GM19395 (cell line): ENCODE results near the gene ST6GALNAC6.
"Not testable (repeated sequence)": the region's sequence is repeated elsewhere in the genome, so short reads cannot be mapped to it uniquely, and the experiment has no call there.

Experiments
- ATAC-seq: cut with Tn5 transposase; IDR thresholded peaks from one replicate; pipeline ENCODE4 v1.9.1; 2021; ENCODE audit warnings: mild to moderate bottlenecking, moderate library complexity; ENCODE audit not compliant: unreplicated experiment

Gene ST6GALNAC6

DNA sequence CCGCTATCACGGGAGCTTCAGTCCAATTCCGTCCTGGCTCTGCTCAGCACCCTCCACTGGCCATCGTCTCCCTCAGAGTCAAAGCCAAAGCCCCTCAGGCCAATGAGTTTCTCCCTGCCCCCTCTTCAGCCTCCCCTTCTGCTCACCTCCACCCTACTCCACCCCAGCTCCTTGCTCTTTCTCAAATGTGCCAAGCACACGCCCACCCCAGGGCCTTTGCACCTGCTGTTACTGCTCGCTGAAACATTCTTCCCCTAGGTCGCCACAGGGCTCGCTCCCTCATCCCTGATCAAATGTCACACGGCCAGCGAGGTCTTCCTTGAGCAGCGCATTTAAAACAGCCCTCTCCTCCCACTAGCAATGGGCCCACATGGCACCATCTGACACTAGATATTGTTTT lies 38.6 kb downstream of the ST6GALNAC6 start:
- ATAC-seq = no peak

DNA sequence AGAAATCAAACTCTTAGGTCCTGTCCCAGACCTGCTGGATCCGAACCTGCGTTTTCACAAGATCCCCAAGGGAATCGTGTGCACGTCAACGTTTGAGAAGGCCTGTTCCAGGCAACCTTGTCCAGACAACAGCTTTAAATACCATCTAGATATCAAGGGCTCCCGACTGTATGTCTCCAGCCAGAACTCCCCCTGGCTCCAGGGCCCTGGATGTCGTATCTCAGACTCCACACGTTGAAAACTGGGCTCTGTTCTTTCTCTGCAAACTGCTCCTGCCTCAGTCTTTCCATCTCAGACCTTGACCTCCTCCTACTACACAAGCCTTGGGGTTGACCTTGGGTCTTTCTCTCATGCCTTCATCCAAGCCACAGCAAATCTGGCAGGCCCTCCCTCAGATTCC lies 39.1 kb downstream of the ST6GALNAC6 start:
- no peak for ATAC-seq

DNA sequence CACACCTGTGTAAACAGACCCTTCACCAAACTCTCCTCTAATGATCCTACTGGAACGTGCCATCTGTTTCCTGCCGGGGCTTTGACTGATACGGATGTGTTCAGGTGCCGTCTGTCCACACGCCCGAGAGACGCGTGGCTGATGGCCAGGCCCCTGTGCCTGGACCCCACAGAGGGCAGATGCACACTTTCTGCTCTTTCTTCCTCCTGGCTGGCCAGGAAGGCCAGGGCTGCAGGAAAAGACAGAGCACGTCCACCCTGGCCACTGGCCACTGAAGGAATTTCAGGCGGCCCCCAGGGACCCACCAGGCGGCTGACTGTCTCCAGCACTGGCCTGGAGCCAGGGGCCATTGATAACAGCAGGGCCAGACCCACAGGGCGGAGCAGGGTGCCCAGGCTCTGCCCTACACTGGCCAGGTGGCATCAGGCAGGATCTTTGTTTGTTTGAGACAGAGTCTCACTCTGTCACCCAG lies 41.3 kb downstream of the ST6GALNAC6 start:
- ATAC-seq = no peak

DNA sequence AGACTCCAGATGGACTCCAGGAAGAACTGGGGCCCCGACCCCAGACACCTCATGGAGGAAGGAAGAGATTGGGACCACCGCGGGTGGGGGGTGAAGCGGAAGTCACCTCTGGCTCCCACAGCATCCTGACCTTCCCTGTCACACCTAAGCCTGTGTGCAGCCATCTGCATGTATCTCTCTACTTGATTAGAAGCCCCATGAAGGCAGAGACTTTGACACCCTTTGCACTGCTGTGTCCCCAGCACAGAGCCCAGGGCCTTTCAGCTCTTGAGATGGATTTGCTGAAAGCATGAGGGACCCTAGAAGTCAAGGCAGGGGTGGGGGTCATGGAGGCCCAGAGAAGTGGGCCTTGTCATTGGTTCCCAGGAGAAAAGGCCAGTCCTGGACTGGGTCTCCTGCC lies 42.1 kb downstream of the ST6GALNAC6 start:
- ATAC-seq = no peak

DNA sequence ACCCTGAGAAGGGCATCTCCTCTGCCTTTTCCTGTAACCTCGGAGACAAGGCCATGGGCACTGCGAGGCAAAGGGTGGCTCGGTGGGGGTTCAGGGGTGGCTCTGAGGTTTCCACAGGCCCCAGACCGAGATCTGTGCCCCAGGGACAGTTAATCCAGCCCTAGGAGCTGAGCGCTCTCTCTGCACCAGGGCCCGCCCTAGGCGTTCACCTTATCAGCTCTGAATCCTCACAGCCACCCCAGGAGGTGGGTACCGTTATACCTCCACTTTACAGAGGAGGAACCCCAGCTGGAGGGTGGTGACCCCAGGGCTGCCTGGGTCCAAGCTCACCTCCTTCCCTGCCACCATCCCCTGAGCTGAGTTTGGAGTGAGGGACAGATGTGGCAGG lies 42.7 kb downstream of the ST6GALNAC6 start:
- ATAC-seq = no peak

DNA sequence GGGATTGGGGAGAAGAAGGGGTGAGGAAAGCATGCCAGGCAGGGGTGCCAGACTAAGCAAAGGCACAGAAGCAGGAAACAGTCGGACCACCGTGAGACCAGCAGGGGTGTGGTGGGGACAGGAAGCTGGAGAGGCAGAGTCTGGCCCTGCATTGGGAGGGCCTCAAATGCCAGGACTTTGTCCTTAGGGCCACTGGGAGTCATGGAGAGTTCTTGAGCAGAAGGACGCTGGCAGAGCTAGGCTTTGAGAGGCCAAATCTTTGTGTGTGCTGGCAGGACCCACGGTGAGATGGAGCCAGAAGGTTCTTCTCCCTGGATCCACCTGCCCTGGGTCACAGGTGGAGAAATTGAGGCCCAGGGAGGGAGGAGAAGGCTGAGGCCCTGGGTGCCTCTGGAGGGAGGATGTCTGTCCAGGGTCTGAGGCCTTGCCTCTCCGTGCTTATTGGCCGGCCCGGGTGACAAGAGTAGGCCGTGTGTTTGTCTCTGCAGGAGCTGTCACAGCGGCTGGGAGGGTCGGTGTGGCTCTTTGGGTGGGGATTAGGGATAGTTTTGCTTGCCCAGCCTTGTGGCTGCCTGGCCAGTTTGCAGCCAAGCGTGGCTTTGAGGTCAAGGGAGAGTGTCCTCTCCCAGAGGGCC lies 43.2 kb downstream of the ST6GALNAC6 start:
- no peak for ATAC-seq

DNA sequence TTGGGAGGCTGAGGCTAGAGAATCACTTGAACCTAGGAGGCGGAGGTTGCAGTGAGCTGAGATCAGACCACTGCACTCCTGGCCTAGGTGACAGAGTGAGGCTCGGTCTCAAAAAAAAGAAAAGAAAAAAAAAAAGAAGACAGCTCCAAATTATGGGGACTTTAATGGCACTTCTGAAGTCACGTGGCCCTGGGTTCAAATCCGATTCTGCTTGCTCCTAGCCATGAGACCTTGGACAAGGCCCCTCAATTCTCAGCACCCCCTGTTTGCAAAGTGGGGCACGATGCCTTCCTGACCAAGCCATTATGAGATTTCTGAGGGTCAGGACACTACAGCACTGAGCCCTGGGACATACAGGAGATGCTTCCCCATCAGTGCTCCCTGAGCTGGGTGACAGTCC lies 43.9 kb downstream of the ST6GALNAC6 start:
- ATAC-seq = no peak

DNA sequence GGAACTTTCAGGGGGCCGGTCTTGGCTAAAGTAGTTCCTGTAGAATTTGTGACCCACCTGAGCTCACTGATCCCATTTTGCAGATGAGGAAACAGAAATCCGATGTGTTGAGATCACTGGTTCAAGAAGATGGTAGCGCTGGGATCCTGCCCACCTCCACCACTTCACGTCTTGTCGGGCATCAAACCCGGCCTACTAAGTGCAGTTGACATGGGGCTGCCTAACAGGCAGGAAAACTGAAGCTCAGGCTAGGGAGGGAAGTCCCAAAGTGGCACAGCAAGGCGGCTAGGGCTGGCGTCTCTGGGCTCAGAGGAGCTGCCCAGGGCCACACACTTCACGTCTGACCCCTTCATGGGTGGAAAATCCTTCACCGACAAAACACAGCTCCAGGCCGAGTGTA lies 44.4 kb downstream of the ST6GALNAC6 start:
- ATAC-seq = no peak

DNA sequence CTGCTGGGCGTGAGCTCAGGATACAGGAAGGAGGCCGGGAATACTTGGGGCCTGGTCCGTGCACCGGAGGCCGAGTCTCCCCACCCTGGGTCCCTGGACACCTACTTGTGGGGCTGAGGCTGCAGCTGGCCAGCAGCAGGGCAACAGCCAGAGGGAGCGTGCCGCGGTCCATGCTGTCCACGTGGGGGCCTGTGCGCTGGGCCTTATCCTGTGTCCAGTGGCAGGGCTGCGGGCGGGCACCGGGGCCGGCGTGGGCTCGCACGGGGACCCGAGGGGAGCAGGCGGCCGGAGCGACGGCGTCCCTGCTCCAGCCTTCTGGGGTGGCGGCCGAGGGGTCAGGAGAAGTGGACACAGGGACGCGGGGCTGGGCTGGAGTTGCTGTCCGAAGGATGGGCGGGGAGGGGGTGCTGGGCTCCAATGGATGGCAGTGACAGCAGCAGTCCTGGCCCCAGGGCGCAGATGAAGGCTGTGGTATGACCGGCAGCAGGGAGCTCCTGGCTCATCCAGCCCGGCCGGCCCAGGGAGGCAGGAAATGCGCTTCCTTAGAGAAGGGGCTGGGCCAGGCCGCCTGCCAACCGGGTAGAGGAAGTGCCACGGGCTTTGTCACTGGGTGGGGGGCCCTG lies 45.1 kb downstream of the ST6GALNAC6 start, which contains the start of gene ENG:
TSS of gene ENG (minus strand) at position 475 of the 623 bp plus-strand sequence. CDS start at position 172, 303 bp downstream.
- ATAC-seq = no peak

DNA sequence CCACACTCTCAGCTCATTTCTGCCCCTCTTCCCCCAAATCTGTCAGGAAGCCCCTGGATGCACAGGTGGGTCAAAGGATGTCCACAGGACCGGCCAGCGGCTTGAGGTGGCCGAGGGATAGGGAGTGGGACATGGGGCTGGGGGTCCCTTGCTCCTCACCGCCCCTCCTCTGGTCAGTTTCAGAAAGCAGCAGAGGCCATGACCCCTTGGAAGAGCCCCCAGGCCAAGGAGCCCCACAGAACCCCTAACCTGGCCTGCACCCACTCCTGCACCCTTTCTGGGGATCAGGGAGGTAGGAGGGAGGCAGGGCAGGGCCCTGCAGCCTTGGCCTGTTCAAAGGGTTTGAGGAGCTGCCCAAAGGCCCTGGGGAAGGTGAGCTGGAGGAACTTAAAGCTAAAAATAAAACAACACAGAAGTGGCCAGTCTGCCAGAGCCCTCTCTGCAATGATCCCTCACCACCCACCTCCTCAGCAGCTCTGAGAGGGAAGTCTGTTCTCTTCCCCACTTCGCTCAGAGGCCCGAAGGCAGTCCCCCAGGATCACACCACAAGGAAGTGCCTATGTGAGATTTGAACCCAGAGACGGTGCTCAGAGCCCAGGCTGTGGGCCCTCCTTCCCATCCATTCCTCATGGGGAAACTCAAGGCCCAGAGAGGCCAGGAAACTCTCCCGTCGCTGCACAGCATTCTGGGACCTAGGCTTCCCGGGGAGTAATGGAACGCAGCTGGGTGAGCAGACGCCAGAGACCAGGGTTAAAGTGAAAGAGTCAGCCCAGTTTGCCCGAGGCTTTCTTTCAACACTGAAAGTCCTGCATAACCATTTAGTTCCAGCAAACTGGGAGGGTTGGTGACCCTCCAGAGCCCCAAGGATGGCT lies 45.9 kb downstream of the ST6GALNAC6 start:
- no peak for ATAC-seq

DNA sequence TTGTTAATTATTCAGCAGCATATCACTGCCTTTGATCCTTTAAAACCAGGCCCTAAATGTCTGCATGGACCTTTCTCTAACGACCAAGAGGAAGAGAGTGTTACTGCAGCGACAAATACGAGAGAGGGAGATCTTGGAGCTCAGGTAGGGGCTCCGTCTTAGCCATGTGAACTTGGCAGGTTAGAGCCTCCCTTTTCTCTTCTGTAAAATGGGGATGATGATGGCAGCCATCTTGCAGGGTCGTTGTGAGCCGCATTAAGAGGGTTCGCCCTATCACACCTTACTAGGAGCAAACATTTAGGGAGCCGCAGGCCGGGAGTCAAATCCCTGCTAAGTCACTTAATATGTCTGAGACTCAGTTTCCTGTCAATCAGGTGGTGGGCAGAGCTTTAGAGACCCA lies 46.6 kb downstream of the ST6GALNAC6 start:
- ATAC-seq = no peak

DNA sequence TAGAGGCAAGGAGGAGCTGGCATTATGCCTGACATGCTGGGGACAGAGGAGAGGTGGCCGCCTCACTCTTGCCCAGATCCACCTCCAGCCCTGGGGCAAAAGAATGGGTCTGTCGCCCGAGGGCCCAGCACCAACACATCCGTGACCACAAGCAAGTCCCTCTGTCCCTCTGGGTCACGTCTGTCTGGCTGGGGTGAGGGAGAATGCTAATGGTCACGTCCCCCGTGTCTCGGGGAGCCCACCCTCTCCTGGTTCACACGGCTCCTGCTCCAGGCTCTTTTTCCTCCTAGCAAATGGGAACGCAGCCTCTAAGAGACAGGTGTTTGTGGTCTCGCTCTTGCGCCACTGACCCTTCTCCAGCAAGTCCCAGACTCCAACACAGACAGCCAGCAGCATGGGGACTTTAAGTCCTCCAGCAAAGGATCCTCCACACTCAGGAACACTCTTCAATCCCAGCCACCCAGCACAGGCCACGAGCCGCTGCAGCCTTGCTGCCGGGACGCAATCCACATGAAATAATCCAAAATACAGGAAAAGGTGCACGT lies 49.0 kb downstream of the ST6GALNAC6 start:
- ATAC-seq = no peak

DNA sequence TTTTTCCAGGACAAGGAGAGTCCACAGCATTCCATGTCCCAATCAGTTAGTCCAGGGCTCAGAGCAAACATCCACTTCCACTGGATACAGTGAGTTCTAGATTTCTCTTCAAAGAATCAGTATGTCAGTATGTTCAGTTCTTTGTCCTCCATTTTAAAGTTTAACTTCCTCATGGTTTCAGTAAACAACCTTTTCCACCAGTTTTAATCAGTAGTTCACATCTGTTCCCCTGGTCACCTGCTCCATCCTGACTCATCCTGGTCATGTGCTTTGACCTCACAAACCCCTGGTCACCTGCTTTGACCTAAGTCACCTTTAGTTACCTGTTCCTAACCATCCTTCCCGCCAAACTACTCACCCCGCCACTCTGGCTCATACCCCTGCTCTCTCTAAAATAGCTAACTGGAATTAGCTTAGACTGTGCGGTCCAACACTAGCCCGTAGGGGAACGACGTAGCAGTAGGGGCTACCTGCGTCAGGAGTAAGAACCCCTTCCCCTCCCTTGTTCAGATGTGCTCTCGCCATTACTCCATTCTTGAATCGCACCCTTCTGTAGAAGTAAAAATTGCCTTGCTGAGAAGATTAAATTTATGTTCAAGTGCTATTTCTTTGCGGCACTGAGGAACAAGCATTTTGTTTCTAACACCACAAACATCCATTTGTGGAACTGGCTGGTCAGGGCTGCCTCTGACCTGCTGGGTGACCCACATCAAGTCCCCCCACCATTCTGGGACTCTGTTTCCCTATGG lies 50.5 kb downstream of the ST6GALNAC6 start:
- ATAC-seq = no peak

DNA sequence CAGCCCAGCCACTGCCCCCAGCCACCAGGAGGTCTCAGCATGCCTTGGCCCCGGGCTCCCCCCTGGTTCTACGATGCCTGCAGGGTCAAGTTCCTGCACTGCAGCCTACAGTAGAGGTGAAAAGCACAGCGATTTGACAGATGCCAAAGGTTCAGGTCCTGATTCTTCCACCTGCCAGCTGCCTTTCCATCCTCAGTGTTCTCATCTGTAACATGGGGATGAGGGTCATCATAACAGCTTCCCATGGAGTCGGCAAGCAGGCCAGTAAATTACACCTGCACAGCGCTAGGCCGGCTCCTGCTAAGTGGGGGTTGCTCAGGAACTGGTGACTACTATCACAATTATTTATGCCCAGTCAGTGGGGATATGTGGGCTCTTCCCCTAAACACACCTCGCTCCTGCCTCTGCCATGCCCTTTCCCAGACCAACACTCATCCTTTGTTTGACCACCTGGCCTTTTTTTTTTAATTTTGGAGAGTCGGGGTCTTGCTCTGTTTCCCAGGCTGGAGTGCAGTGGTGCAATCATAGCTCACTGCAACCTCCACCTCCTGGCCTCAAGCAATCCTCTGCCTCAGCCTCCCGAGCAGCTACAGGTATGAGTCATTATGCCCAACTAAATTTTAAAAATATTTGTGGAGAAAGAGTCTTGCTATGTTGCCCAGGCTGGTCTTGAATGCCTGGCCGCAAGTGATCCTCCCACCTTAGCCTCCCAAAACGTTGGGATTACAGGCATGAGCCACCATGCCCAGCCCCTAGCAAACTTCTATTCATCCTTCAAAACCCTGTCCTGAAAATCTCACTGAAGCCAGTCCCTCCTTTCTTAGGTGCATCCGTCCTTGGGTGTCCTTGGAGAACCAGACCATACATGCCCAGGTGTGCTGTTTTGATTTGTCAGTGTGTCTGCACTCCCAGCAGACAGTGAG lies 51.3 kb downstream of the ST6GALNAC6 start:
- no peak for ATAC-seq

DNA sequence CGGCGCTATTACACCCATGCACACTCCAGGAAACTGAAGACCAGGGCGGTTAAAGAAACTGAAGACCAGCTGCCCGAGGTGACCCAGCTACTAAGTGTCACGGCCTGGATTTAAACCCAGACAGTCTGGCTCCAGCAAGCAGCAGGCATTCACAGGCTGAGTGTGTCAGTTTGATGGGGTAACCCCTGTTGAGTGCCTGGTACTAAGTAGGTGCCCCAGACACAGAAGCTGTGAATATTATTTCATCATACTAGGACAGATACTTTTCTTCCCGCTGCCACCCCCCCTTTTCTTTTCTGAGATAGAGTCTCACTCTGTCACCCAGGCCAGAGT lies 52.3 kb downstream of the ST6GALNAC6 start:
- ATAC-seq = no peak

DNA sequence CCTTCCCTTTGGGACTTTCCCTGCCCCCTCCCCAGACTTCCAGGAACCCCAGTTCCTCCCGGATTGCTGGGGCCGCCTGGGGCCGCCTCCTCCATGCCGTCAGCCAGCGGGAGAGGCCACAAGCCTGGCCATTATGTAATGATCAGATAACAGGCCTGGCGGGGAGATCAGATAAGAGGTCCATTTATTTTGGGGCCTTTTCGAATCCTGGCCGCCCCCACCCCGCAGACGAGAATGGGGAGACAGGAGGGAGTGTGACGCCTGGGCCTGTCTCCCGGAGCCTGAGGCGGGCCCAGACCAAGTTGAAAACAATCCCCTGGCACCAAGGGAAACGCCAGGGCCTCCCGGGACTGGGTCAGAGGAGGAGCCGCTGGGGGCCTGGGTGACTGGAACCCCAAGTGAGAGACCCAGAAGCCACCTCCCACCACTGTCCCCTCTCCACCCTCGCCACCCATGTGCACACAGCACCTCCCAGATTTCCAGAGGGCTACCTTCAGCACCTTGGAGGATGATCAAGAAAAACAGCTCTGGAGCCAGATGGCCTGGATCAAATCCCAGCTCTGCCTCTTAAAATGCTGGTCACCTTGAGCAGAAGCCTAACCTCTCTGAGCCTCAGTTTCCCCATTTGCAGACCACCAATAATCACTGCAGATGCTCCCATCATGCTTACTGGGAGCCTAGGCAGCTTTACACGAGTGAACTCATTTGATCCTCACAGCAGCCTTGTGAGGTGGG lies 52.8 kb downstream of the ST6GALNAC6 start:
- ATAC-seq = no peak

DNA sequence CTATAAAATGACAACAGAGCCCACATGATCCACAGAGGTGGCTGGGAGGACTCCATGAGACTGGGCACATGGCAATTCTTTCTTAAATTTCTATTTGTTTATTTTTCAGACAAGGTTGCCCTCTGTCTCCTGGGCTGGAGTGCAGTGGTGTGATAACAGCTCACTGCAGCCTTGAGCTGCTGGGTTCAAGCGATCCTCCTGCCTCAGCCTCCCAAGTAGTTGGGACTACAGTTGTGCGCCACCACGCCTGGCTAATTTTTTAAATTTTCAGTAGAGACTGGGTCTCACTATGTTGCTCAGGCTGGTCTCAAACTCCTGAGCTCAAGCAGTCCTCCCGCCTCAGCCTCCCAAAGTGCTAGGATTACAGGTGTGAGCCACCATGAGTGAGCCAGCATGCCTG lies 53.8 kb downstream of the ST6GALNAC6 start:
- ATAC-seq = not testable (repeated sequence)

DNA sequence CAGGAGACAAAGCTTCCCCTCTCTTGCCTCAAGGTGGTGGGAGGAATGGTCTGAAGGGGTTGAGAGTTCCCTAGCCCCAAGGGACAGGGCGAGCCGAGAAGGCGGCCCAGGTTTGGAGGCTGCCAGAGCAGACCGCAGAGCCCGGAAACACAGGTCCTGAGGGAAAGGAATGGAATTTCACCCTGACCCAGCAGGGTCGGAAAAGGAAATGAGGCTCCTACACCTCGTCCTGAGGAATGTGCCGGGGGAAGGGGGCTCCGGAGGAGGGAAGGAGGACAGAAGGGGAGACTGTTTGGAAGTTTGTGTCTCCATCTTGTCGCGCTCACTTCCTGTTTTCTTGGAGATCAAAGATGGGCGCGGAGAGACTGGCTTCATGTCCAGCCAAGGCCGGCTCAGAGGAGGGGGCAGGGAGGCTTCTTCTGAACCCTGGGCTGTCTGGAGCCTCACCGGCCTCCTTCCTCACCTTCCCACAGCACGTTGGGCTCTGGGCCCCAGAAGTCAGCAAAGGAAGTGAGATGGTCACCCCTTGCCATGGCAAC lies 54.5 kb downstream of the ST6GALNAC6 start:
- no peak for ATAC-seq
